ENCODE results near the gene MCC.
"Not testable (repeated sequence)": the region's sequence is repeated elsewhere in the genome, so short reads cannot be mapped to it uniquely, and the experiment has no call there.

The MCC gene

GRCh38 chr5:113490317-113490716 lies 2.1 kb upstream of the MCC start:
- no peak for DNase-seq

GRCh38 chr5:113489299-113489698 lies 1.0 kb upstream of the MCC start:
- peak; percentile 69 to 87 (median 78) for DNase-seq

GRCh38 chr5:113488645-113489184 lies 462 bp upstream of the MCC start:
- DNase-seq = no peak

GRCh38 chr5:113487416-113487780 lies 855 bp downstream of the MCC start:
- peak in 2 of 4 experiments; percentile 3 to 7 for DNase-seq

- DNase-seq = no peak
Observed at GRCh38 chr5:113480243-113480642, 8.0 kb downstream of the MCC start.

GRCh38 chr5:113478691-113479090 lies 9.6 kb downstream of the MCC start:
- DNase-seq = no peak

GRCh38 chr5:113474100-113474728 lies 14.0 kb downstream of the MCC start:
- no peak for DNase-seq

- DNase-seq = no peak
Observed at GRCh38 chr5:113463032-113463431, 25.2 kb downstream of the MCC start.

GRCh38 chr5:113457106-113457505 lies 31.1 kb downstream of the MCC start:
- DNase-seq = not testable (repeated sequence)

- no peak for DNase-seq
Observed at GRCh38 chr5:113452941-113453340, 35.3 kb downstream of the MCC start.

- DNase-seq = no peak
Observed at GRCh38 chr5:113451797-113452196, 36.5 kb downstream of the MCC start.

- DNase-seq = no peak
Observed at GRCh38 chr5:113450929-113451328, 37.3 kb downstream of the MCC start.

- DNase-seq = no peak
Observed at GRCh38 chr5:113450462-113450861, 37.8 kb downstream of the MCC start.

GRCh38 chr5:113448252-113448651 lies 40.0 kb downstream of the MCC start:
- DNase-seq = no peak

- DNase-seq = peak in 3 of 4 experiments; percentile 7 to 19 (median 14)
Observed at GRCh38 chr5:113447498-113448050, 40.7 kb downstream of the MCC start.

GRCh38 chr5:113446358-113446927 lies 41.8 kb downstream of the MCC start:
- DNase-seq = no peak

- DNase-seq = no peak
Observed at GRCh38 chr5:113437111-113437510, 51.1 kb downstream of the MCC start.

GRCh38 chr5:113435575-113435974 lies 52.7 kb downstream of the MCC start:
- no peak for DNase-seq

GRCh38 chr5:113434889-113435288 lies 53.4 kb downstream of the MCC start, which contains the start of gene TSSK1B:
TSS of gene TSSK1B (minus strand) at chr5:113434989. CDS start at chr5:113434839, 150 bp downstream.
- DNase-seq = no peak

- no peak for DNase-seq
Observed at GRCh38 chr5:113433862-113434612, 54.2 kb downstream of the MCC start.

GRCh38 chr5:113433071-113433470 lies 55.2 kb downstream of the MCC start:
- no peak for DNase-seq

- no peak for DNase-seq
Observed at GRCh38 chr5:113427871-113428574, 60.2 kb downstream of the MCC start.

- DNase-seq = no peak
Observed at GRCh38 chr5:113425909-113426308, 62.3 kb downstream of the MCC start.
